ENCODE measurements around the gene PHOX2B. TPM values are rescaled to one million over a fixed set of nuclear protein-coding genes. Genes with fewer than 3 reads are reported as not detected.
A peak's percentile ranks its signal among the peaks of the same experiment; 100 is the strongest.

PHOX2B gene
- total RNA-seq (2012; rRNA removed) (not detected in 2 replicates), polyA plus RNA-seq (2012; rRNA removed) (not detected in 2 replicates), Bru-seq, nascent RNA (not detected), BruChase-seq, experiment 1, labeled RNA remaining after a 6-hour chase (not detected), BruChase-seq, experiment 2, labeled RNA remaining after a 2-hour chase (not detected)
- polyA plus RNA-seq (2012; cell fraction: cytosol; rRNA removed), result not detected in 2 replicates
- polyA plus RNA-seq (2012; cell fraction: nucleus; rRNA removed; ENCODE audit: low replicate concordance), result not detected in 2 replicates
- long read RNA-seq, result 0 reads

DNA sequence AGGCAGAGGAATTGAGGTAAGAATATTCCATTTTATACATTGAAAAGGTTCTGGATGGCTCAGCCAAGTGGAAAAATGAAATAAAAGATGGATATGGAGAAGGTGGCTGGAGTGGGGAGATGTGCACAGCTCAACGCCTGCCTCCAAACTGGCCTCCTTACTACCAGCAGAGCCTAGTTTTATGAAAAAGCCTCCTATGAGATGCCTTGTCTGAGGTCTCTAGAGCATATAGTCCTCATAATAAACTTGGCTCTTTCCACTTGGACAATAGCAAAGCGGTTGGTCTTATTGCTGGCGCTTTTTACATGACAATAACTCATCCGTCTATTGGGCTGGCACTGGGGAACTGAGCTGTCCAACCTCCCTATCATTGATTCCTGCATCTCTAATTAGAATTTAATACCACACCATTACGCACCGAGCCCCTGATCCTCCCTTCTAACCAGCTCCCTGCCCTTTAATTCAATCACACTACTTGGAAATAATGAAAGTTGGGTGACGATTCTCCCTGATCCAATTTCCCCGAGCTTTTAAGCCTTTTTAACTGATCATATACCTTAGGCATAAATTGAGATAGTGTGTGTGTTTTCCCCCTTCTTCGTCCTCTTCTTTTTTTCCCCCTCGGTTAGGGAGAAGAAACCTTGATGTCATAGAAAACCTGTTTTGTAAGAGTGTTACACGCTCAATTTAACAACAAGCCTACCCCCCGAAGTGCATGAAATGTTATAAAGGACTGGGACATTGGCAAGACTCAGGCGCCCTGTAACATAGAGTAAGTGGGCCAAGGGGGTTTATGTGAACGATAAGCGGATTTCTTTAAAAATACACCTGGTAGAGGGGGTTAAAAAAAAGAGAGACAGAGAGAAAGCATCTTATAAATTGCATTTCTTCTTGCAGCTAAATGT, at the start of gene PHOX2B:
TSS of gene PHOX2B (minus strand) at position 155 of the 905 bp plus-strand sequence. CDS start at position 40, 115 bp downstream.
- no peak within 1 kb of the TSS for H3K4me2 ChIP-seq (ENCODE audit: low read depth, low read length)
- ChIA-PET CTCF (no interaction called here), POLR2A (ENCODE audit: unreplicated experiment) (no interaction called here)
- no peak within 1 kb of the TSS for H3K56ac ChIP-seq (ENCODE audit: extremely low read depth, insufficient read depth, low read length)
- no peak for TF ChIP-seq POLR2A (IDR thresholded peaks at IDR 0.05; ENCODE audit: low read depth, low read length)
- TF ChIP-seq NFE2L2 (IDR thresholded peaks at IDR 0.05; ENCODE audit: low read depth, low read length), result no peak
- no peak for TF ChIP-seq MAZ (IDR thresholded peaks at IDR 0.05; ENCODE audit: borderline replicate concordance, low read depth, low read length)
- no peak for TF ChIP-seq BHLHE40 (IDR thresholded peaks at IDR 0.05; ENCODE audit: low read depth, low read length)
- TF ChIP-seq MAFK (IDR thresholded peaks at IDR 0.05; ENCODE audit: low read depth, low read length), result no peak
- TF ChIP-seq CHD1 (IDR thresholded peaks at IDR 0.05; ENCODE audit: low read depth, low read length), result no peak
- no peak within 1 kb of the TSS for H3K9ac ChIP-seq (ENCODE audit: low read depth, low read length)
- no peaks in the 10 kb centered on the region for H3K36me3 ChIP-seq (ENCODE audit: control insufficient read depth, insufficient read depth, low read length)
- intact Hi-C loops (cut with micrococcal nuclease) (no loop called here), dilution Hi-C loops (cut with HindIII; ENCODE audit: low sequenced_read_pairs, unreplicated experiment) (no loop called here), in situ Hi-C loops (cut with MboI; ENCODE audit: low sequenced_read_pairs) (no loop called here)
- no peaks in the 10 kb centered on the region for H3K79me1 ChIP-seq (ENCODE audit: low read depth in 1 of 2, low read length in 2 of 2)
- H4K5ac ChIP-seq (ENCODE audit: low read depth, low read length), result no peak within 1 kb of the TSS
- no peak within 1 kb of the TSS for H2AK5ac ChIP-seq (ENCODE audit: low read depth, low read length)
- peaks cover 28% of the 10 kb centered on the region for H3K9me3 ChIP-seq (ENCODE audit: control insufficient read depth, insufficient read depth, low read length)
- BruUV-seq (replicated peaks), result no TSS peak
- no peak within 1 kb of the TSS for H2AK9ac ChIP-seq (replicated peaks; ENCODE audit: low read depth, low read length, poor library complexity)
- H2BK5ac ChIP-seq (ENCODE audit: low read depth, low read length, poor library complexity, severe bottlenecking), result no peak within 1 kb of the TSS
- no peak within 1 kb of the TSS for H3K14ac ChIP-seq (replicated peaks; ENCODE audit: low read depth, low read length)
- peaks cover 6% of the 10 kb centered on the region; the same call in 1 of the 2 replicates for H4K20me1 ChIP-seq (ENCODE audit: insufficient read depth, low read length)
- no peaks in the 10 kb centered on the region; the same call in 1 of the 2 replicates for H3K4me1 ChIP-seq (ENCODE audit: control insufficient read depth, insufficient read depth, low read length)
- peak within 1 kb of the TSS; percentile 26 for H2AFZ ChIP-seq (replicated peaks; ENCODE audit: low read length, poor library complexity)
- ATAC-seq (ENCODE audit: low read depth), result no peak
- H3K23ac ChIP-seq (ENCODE audit: low read depth, low read length), result no peak within 1 kb of the TSS
- no peak within 1 kb of the TSS for H3K18ac ChIP-seq (ENCODE audit: low read depth, low read length)
- no peak within 1 kb of the TSS for H4K8ac ChIP-seq (ENCODE audit: low read depth in 2 of 2, low read length in 2 of 2)
- peaks cover 92% of the 10 kb centered on the region for H3K27me3 ChIP-seq (ENCODE audit: control insufficient read depth, insufficient read depth, low read length)
- no peak within 1 kb of the TSS for H4K91ac ChIP-seq (ENCODE audit: insufficient read depth, low read depth, low read length)
- no peak within 1 kb of the TSS for H2BK15ac ChIP-seq (ENCODE audit: low read depth, low read length)
- no peak within 1 kb of the TSS for H2BK120ac ChIP-seq (ENCODE audit: low read depth, low read length)
- no peak for DNase-seq
- H3K4me3 ChIP-seq (ENCODE audit: insufficient read depth, low read depth, low read length), result no peak within 1 kb of the TSS
- no peaks in the 10 kb centered on the region for H3K9me1 ChIP-seq (ENCODE audit: insufficient read depth, low read length)
- no peak within 1 kb of the TSS for H3K4ac ChIP-seq (ENCODE audit: low read depth, low read length)
- no peak within 1 kb of the TSS for H2BK20ac ChIP-seq (ENCODE audit: low read depth, low read length)
- 15% methylated on average over 3 of the region's 15 CpGs; no CpG with 5 or more reads in 1 of the 2 experiments for WGBS, 2 experiments (ENCODE audit: extremely low coverage in 2 of 2, insufficient read length in 1 of 2)
- no peak within 1 kb of the TSS for H3K27ac ChIP-seq (ENCODE audit: insufficient read depth, low read length)

All from IMR-90 (cell line).